ENCODE measurements around the gene INTS13. TPM values are rescaled to one million over a fixed set of nuclear protein-coding genes. Genes with fewer than 3 reads are reported as not detected.

INTS13 gene
- total RNA-seq = 28.9 and 39.6 TPM in 2 replicates

GRCh38 chr12:26937863-26938700 lies at the start of gene INTS13, which contains the start of gene FGFR1OP2:
INTS13 (minus strand) TSS chr12:26937981; CDS start chr12:26936803, 1,178 bp downstream.
FGFR1OP2 (plus strand) TSS chr12:26938470; CDS start chr12:26954159, 15,689 bp downstream.

Other genes starting within 250 kb of the INTS13 start
- 15.8 and 22.7 TPM in 2 replicates for gene ITPR2, start 104.8 kb downstream of the INTS13 start, total RNA-seq
- 45.2 and 53.1 TPM in 2 replicates for gene FGFR1OP2, start 489 bp upstream of the INTS13 start, total RNA-seq
- gene TM7SF3, start 76.4 kb upstream of the INTS13 start, total RNA-seq = 56.2 and 59.1 TPM in 2 replicates
- 95.7 and 105 TPM in 2 replicates for gene MED21, start 84.6 kb upstream of the INTS13 start, total RNA-seq
- gene C12orf71, start 144.6 kb upstream of the INTS13 start, total RNA-seq = not detected in 2 replicates

All from articular chondrocyte of knee joint (primary cell).